Amygdala (tissue), 56 donors: Measurements from ENCODE around the gene MEPCE.
"Not testable (repeated sequence)": the region's sequence is repeated elsewhere in the genome, so short reads cannot be mapped to it uniquely, and the experiment has no call there.

Experiments used
- DNase-seq, 56 donors: peaks; one replicate each; lab custom pipeline; 2025; lab: John Stamatoyannopoulos, UW

Gene MEPCE

GRCh38 chr7:100429637-100430492 lies at the start of gene MEPCE:
MEPCE (plus strand) TSS chr7:100429831; CDS start chr7:100430019, 188 bp downstream.
- DNase-seq = peak; percentile 67 to 97 (median 91)

- DNase-seq = no peak
Measured at GRCh38 chr7:100380196-100380595, 49.4 kb upstream of the MEPCE start.

GRCh38 chr7:100381531-100382233 lies 47.9 kb upstream of the MEPCE start:
- not testable (repeated sequence) for DNase-seq

GRCh38 chr7:100382234-100382853 lies 47.3 kb upstream of the MEPCE start:
- peak in 1 of 56 donors; percentile 23 for DNase-seq

GRCh38 chr7:100384628-100385294 lies 44.9 kb upstream of the MEPCE start:
- DNase-seq = no peak

GRCh38 chr7:100386940-100387339 lies 42.7 kb upstream of the MEPCE start:
- DNase-seq = no peak

- no peak for DNase-seq
Measured at GRCh38 chr7:100387695-100388094, 41.9 kb upstream of the MEPCE start.

GRCh38 chr7:100389437-100390088 lies 40.1 kb upstream of the MEPCE start:
- no peak for DNase-seq

GRCh38 chr7:100390286-100391009 lies 39.2 kb upstream of the MEPCE start:
- DNase-seq = no peak

GRCh38 chr7:100393233-100393905 lies 36.3 kb upstream of the MEPCE start:
- no peak for DNase-seq

GRCh38 chr7:100394077-100394476 lies 35.6 kb upstream of the MEPCE start:
- no peak for DNase-seq

- no peak for DNase-seq
Measured at GRCh38 chr7:100396421-100396982, 33.1 kb upstream of the MEPCE start.

GRCh38 chr7:100397315-100398081 lies 32.1 kb upstream of the MEPCE start:
- DNase-seq = no peak

GRCh38 chr7:100398239-100398638 lies 31.4 kb upstream of the MEPCE start:
- no peak for DNase-seq

GRCh38 chr7:100400041-100400440 lies 29.6 kb upstream of the MEPCE start:
- no peak for DNase-seq

- DNase-seq = no peak
Measured at GRCh38 chr7:100400656-100401055, 29.0 kb upstream of the MEPCE start.

GRCh38 chr7:100401811-100402210 lies 27.8 kb upstream of the MEPCE start:
- no peak for DNase-seq

GRCh38 chr7:100402241-100402640 lies 27.4 kb upstream of the MEPCE start:
- DNase-seq = no peak
